Measurements from ENCODE around the gene CRCP.
"Not testable (repeated sequence)": the region's sequence is repeated elsewhere in the genome, so short reads cannot be mapped to it uniquely, and the experiment has no call there.

CRCP gene

DNA sequence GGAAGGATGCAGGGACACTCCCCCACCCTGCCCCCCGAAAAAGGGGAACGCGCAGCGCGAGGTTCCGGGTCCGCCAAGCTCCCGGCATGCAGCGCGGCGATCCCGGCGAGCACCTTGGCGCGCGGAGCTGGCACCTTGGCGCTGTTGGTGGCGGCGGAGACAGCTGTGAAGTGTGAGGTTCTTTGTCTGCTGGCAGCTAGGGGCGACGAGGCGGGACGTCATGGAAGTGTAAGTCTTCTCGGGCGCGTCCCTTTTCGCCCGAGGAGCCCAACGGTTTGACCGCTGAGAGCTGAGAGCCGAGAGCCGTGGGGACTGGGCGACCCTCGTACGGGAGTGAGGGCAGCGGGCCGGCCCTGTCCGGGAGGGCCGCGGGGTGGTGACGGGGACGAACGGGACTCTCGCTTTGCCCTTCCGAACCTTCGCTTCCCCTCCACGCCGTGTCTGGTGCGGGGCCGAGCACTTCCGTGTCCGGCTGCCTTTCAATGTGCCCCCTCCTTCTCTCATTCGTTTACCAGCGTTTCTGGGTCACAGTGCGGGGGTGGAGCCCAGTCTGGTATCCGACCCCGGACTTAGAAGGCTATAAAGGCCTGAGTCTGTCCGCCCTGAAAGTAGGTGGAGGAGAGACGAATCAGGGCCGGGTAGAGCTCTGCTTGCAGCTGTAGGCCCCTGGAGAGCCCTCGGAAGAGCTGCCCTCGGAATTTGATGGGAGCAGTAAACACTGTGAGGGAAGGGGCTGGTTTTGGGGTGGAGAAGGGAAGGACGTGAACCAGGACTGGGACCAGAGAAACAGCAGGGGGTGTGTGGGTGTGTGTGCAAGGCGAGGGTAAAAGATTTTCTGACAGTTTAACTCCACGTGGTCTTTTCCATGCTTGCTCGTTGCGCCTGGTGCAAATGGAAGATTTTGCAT, at the start of gene CRCP:
TSS of gene CRCP (plus strand) at position 105 of the 907 bp plus-strand sequence. CDS start at position 221, 116 bp downstream.
- DNase-seq (ENCODE audit: low read depth), result peak; percentile 78

GRCh38 chr7:66069732-66070131, 44.9 kb upstream of the CRCP start:
- DNase-seq (ENCODE audit: low read depth), result no peak

- no peak for DNase-seq (ENCODE audit: low read depth)
These were observed 44.4 kb upstream of the CRCP start for GRCh38 chr7:66070222-66070621.

DNA sequence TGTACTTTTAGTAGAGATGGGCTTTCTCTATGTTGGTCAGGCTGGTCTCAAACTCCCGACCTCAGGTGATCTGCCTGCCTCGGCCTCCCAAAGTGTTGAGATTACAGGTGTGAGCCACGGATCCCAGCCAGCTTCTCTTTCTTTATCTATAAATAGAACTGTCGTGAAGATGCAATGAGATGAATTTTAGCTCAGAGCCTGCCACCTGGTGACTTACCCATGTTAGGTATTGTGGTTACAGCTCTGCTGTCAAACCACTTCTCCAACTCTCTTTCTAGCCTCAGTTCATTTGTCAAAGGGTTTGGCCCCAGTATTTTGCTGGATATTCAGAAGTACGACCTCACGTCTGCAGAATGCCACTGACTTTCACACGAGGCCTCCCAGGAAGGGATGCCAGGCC, 42.4 kb upstream of the CRCP start:
- not testable (repeated sequence) for DNase-seq (ENCODE audit: low read depth)

DNA sequence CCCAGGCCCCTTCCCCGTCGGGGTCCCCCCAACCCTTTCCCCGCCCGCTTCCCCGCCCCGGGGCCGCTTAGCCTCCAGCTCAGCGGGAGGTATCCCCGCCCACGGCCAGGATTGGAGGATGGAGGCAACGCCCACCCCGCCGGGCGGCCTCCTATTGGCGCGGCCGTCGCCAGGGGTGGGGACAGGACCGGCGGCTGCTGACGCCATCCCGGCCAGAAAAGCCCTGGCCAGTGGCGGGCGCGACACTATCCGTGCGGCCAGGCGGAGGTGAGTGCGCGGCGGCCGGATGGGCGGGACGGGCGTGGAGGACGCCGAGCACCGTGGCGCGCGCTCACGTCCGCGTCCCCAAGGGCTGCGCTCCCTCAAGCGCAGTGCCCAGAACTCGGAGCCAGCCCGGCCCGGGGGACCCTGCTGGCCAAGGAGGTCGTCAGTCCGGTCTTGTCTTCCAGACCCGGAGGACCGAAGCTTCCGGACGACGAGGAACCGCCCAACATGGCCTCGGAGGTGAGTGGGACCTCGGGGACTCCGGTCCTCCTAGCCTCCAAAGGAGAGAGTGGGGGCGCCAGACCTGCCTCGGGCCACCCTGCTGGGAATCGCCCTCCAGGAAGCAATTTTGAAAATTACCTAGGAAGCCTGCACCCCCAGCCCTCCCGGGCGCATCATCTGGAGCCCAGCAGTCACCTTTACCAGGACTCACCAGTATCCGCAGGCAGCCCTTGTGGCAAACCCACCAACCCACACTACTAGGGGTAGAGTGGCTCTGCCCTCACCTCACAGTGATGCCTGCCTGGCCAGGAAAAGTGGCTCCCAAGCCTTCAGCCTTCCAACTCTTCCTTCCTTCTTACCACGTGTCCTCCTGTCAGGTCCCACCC, 38.8 kb upstream of the CRCP start, which contains the start of gene ASL:
TSS of gene ASL (plus strand) at position 230 of the 872 bp plus-strand sequence. CDS start at position 493, 263 bp downstream.
- DNase-seq (ENCODE audit: low read depth), result peak; percentile 77

GRCh38 chr7:66076462-66077329, 38.0 kb upstream of the CRCP start:
- DNase-seq (ENCODE audit: low read depth), result no peak

DNA sequence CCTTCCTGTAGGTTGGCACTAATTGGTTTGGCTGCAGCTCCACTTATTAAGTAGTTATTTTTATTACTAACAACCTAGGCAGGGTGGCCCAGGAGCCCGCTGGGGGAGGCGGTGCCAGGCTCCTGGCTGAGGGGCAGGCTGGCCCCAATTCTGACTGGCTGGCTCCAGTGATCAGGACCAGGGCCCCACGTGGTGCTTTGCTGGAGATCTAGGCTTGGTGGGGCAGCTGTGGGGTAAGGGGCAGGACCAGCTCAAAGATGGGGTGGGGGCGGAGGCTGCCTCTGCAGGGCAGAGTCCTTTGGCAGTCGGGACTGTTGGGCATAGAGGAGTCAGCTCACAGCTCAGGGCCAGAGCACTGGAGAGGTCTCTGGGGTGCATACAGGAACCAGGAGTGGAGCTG, 36.6 kb upstream of the CRCP start:
- no peak for DNase-seq (ENCODE audit: low read depth)

GRCh38 chr7:66082083-66082482, 32.6 kb upstream of the CRCP start:
- DNase-seq (ENCODE audit: low read depth), result no peak

DNA sequence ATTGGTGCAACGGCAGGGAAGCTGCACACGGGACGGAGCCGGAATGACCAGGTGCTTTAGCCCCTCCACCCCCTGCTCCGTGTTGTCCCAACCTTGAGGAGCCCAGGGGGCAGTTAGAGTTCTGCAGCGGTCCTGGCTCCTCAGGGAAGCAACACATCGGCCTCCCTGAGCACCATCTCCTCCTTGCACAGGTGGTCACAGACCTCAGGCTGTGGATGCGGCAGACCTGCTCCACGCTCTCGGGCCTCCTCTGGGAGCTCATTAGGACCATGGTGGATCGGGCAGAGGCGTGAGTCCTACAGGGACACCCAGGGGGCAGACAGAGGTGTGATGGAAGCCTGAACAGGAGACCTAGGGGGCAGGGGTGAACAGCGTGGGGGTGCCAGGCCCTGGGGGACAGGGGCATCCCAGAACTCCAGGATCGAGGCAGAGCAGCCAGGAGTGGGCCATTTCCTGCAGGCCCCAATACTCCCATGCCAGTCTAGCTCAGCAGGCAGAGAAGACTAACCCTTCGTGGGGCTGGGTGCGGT, 31.7 kb upstream of the CRCP start:
- no peak for DNase-seq (ENCODE audit: low read depth)

- DNase-seq (ENCODE audit: low read depth), result no peak
These were observed 31.0 kb upstream of the CRCP start for GRCh38 chr7:66083677-66084076.

GRCh38 chr7:66088861-66089838, 25.5 kb upstream of the CRCP start:
- no peak for DNase-seq (ENCODE audit: low read depth)

DNA sequence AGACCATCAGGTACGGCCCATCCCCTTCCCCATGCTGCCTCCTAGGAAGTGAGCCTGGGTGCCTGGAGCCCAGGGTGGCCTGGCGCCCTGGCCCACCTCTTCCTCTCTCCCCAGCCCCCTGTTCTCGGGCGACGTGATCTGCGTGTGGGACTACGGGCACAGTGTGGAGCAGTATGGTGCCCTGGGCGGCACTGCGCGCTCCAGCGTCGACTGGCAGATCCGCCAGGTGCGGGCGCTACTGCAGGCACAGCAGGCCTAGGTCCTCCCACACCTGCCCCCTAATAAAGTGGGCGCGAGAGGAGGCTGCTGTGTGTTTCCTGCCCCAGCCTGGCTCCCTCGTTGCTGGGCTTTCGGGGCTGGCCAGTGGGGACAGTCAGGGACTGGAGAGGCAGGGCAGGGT, 22.0 kb upstream of the CRCP start:
- no peak for DNase-seq (ENCODE audit: low read depth)

DNA sequence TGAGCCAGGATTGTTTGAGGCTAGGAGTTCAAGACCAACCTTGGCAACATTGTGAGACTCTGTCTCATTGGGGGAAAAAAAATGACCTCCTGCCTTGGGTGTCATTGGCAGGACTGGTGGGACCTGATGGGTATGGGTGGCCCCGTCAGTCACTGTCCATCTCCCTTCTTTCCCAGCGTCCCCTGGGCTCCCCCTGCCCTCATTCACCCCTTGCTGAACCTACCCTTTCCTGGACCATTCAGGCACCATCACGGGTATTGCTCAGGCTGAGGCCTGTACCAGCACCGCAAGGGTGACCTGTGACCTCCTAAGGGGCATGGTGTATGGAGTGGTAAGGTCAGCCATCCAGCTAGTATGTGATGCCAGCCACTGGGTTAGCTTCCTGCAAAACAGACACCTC, 19.6 kb upstream of the CRCP start:
- DNase-seq (ENCODE audit: low read depth), result no peak

DNA sequence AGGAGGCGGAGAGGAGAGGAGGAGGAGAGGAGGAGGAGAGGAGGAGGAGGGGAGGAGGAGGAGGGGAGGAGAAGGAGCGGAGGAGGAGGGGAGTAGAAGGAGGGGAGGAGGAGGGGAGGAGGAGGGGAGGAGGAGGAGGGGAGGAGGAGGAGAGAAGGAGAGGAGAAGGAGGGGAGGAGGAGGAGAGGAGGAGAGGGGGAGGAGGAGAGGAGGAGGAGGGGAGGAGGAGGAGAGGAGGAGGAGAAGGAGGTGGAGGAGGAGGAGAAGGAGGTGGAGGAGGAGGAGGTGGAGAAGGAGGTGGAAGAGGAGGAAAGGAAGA, 15.5 kb upstream of the CRCP start:
- no peak for DNase-seq (ENCODE audit: low read depth)

- DNase-seq (ENCODE audit: low read depth), result peak; percentile 7
These were observed 14.9 kb upstream of the CRCP start for GRCh38 chr7:66099551-66100407.

GRCh38 chr7:66100408-66101050, 14.1 kb upstream of the CRCP start:
- no peak for DNase-seq (ENCODE audit: low read depth)

- not testable (repeated sequence) for DNase-seq (ENCODE audit: low read depth)
These were observed 12.5 kb upstream of the CRCP start for GRCh38 chr7:66102168-66102567.

DNA sequence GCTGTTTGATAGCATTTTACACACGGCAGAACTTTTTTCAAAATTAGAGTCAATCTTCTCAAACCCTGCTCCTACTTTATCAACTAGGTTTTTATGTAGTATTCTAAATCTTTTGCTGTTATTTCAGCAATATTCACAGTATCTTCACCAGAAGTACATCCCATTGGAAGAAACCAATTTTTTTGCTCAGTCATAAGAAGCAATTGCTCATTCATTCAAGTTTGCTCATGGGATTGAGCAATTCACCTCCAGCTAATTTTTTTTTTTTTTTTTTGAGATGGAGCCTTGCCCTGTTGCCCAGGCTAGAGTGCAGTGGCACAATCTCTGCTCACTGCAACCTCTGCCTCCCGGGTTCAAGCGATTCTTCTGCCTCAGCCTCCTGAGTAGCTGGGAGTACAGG, 10.7 kb upstream of the CRCP start:
- not testable (repeated sequence) for DNase-seq (ENCODE audit: low read depth)

DNA sequence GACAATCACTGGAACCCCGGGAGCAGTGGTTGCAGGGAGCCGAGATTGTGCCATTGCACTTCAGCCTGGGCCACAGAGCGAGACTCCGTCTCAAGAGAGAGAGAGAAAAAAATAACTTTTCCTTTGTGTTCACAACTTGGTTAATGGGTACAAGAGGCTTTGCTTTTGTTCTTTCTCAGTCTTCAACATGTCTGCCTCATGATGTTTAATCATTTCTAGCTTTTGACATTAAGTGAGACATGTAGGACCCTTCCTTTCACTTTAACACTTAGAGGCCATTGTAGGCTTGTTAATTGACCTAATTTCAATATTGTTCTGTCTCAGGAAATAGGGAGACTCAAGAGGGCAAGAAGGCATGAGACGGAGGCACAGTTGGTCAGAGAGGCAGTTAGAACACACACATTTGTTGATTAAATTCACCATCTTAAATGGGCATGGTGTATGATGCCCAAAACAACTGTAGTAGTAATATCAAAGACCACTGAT, 9.3 kb upstream of the CRCP start:
- DNase-seq (ENCODE audit: low read depth), result no peak
